ENCODE results near the gene CEP55. TPM values are rescaled to one million over a fixed set of nuclear protein-coding genes. Genes with fewer than 3 reads are reported as not detected.

Gene CEP55
- total and polyA plus RNA-seq, 9 of the 15 experiments (the other 6 are each of a cell fraction or from before 2014, with no cell fraction given), result 4.4 to 32.5 (median 18.1) TPM

DNA sequence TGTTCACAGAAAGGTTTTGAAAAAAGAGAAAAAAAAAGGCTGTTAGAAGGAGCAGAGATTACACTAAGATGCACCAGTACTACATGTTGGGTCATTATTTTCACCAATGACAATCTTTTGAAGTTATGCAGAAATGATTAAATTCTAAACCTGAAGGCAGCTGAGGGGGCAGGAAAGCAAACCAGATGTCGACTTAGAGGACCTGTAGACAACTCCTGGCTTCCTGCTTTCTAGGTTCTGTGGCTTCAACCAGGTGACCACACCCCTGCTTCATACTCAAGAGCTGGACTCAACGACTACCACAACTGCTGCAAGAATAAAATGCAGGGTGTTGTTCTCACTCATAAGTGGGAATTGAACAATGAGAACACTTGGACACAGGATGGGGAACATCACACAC is 44.3 kb upstream of the CEP55 start:
- Histone ChIP-seq H2AFZ (ENCODE audit: low read depth, low read length) (no peak overlapping the region), H3K27me3 (ENCODE audit: control insufficient read depth in 2 of 2, insufficient read depth in 2 of 2, low read length in 2 of 2) (no peaks in the 10 kb centered on the region; a peak in 2 of 5 replicates), H4K20me1 (replicated peaks; ENCODE audit: control insufficient read depth, insufficient read depth, low read length) (no peaks in the 10 kb centered on the region), H3K79me2 (ENCODE audit: control insufficient read depth, insufficient read depth, low read length) (no peaks in the 10 kb centered on the region), H3K9me3 (replicated peaks; ENCODE audit: control insufficient read depth, insufficient read depth, low read depth, low read length) (no peaks in the 10 kb centered on the region), H3K9me1 (ENCODE audit: control insufficient read depth, insufficient read depth, low read length) (no peaks in the 10 kb centered on the region), H3K4me1 (replicated peaks in 1 of 2; ENCODE audit: control insufficient read depth in 2 of 2, insufficient read depth in 2 of 2, low read length in 2 of 2) (no peaks in the 10 kb centered on the region), H3K9ac (ENCODE audit: insufficient read depth in 1 of 2, low read depth in 2 of 2, low read length in 2 of 2) (no peak overlapping the region), H3K27ac (ENCODE audit: extremely low read depth, low read depth, low read length) (no peak overlapping the region), H3K36me3 (ENCODE audit: control insufficient read depth, insufficient read depth, low read length) (no peaks in the 10 kb centered on the region), H3K4me3 (no peak overlapping the region), H3K4me2 (ENCODE audit: insufficient read depth, low read length) (no peak overlapping the region)
- in situ Hi-C loops (cut with MboI), result no loop called here
- ChIA-PET CTCF (ENCODE audit: low intra/inter-chr PET ratio) (no interaction called here), POLR2A (no interaction called here)
- DNase-seq (ENCODE audit: extremely low read depth in 1 of 4, low spot score in 3 of 4) (no peak), ATAC-seq (no peak), FAIRE-seq (no peak)
- intact Hi-C loops (cut with micrococcal nuclease), result no loop called here
- BruUV-seq (replicated peaks), result no TSS peak
- 0% methylated on average over 2 of the region's 2 CpGs for WGBS (ENCODE audit: insufficient coverage, low coverage, missing lambda C conversion rate)
- no peak for TF ChIP-seq SMAD4 (CRISPR knock-in tag; conservative IDR thresholded peaks at IDR 0.05)
- TF ChIP-seq NFIC (IDR thresholded peaks at IDR 0.05), result no peak
- no peak for TF ChIP-seq C11orf30 (IDR thresholded peaks at IDR 0.05; ENCODE audit: low read depth)
- TF ChIP-seq CXXC5 (CRISPR knock-in tag; IDR thresholded peaks at IDR 0.05), result no peak
- TF ChIP-seq, protein P1, sequence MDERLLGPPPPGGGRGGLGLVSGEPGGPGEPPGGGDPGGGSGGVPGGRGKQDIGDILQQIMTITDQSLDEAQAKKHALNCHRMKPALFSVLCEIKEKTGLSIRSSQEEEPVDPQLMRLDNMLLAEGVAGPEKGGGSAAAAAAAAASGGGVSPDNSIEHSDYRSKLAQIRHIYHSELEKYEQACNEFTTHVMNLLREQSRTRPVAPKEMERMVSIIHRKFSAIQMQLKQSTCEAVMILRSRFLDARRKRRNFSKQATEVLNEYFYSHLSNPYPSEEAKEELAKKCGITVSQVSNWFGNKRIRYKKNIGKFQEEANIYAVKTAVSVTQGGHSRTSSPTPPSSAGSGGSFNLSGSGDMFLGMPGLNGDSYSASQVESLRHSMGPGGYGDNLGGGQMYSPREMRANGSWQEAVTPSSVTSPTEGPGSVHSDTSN (CRISPR knock-in tag; IDR thresholded peaks at IDR 0.05; ENCODE audit: low read depth), result no peak
- TF ChIP-seq, protein P1 (tag; conservative IDR thresholded peaks at IDR 0.05; ENCODE audit: low read depth), result no peak
- no peak for TF ChIP-seq POLR2H (tag; IDR thresholded peaks at IDR 0.05; ENCODE audit: low read depth)
- TF ChIP-seq, protein P2, sequence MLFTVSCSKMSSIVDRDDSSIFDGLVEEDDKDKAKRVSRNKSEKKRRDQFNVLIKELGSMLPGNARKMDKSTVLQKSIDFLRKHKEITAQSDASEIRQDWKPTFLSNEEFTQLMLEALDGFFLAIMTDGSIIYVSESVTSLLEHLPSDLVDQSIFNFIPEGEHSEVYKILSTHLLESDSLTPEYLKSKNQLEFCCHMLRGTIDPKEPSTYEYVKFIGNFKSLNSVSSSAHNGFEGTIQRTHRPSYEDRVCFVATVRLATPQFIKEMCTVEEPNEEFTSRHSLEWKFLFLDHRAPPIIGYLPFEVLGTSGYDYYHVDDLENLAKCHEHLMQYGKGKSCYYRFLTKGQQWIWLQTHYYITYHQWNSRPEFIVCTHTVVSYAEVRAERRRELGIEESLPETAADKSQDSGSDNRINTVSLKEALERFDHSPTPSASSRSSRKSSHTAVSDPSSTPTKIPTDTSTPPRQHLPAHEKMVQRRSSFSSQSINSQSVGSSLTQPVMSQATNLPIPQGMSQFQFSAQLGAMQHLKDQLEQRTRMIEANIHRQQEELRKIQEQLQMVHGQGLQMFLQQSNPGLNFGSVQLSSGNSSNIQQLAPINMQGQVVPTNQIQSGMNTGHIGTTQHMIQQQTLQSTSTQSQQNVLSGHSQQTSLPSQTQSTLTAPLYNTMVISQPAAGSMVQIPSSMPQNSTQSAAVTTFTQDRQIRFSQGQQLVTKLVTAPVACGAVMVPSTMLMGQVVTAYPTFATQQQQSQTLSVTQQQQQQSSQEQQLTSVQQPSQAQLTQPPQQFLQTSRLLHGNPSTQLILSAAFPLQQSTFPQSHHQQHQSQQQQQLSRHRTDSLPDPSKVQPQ (CRISPR knock-in tag; IDR thresholded peaks at IDR 0.05; ENCODE audit: borderline replicate concordance), result no peak
- TF ChIP-seq EWSR1 (IDR thresholded peaks at IDR 0.05; ENCODE audit: borderline replicate concordance, low read depth, partially characterized antibody), result no peak
- no peak for TF ChIP-seq MYC (IDR thresholded peaks at IDR 0.05; ENCODE audit: low read depth, low read length)
- no peak for TF ChIP-seq MYC (CRISPR knock-in tag; IDR thresholded peaks at IDR 0.05; ENCODE audit: borderline replicate concordance, low read depth)

All from K562 (cell line).